HFFc6 (cell line): ENCODE results near the gene TRIP6. TPM values are rescaled to one million over a fixed set of nuclear protein-coding genes. Genes with fewer than 3 reads are reported as not detected.

Source experiments
- DNase-seq: peaks from one replicate; pipeline ENCODE4 v3.0.0-alpha.2; 2018
- H3K27ac Mint-ChIP-seq: 2 replicates; pipeline ENCODE4 v1.8.0; 2020; ENCODE audit warnings: mild to moderate bottlenecking, mixed read lengths
- H3K27me3 Mint-ChIP-seq: 2 replicates; pipeline ENCODE4 v1.8.0; 2021; ENCODE audit warnings: mild to moderate bottlenecking, moderate library complexity, mixed read lengths; ENCODE audit not compliant: insufficient read depth
- H3K36me3 Mint-ChIP-seq: 2 replicates; pipeline ENCODE4 v1.8.0; 2021; ENCODE audit warnings: low read depth, mixed read lengths
- H3K4me1 Mint-ChIP-seq: 2 replicates; pipeline ENCODE4 v1.8.0; 2020; ENCODE audit warnings: low read depth, mixed read lengths
- H3K4me3 Mint-ChIP-seq: 2 replicates; pipeline ENCODE4 v1.8.0; 2020; ENCODE audit warnings: mild to moderate bottlenecking, moderate library complexity, mixed read lengths
- H3K9me3 Mint-ChIP-seq: 2 replicates; pipeline ENCODE4 v1.8.0; 2020; ENCODE audit warnings: mild to moderate bottlenecking, mixed read lengths
- total RNA-seq, 6 experiments: library from RNA; stranded (reverse); fragmentation: NEBNext Ultra II Directional; extraction: Animal tissue kit (Norgen Biotek cat#: 25700); gene quantifications; 2 replicates in 1 of 6; 3 replicates in 5 of 6; pipeline ENCODE4 v1.2.3, GENCODE V29; 2021
- TF ChIP-seq, protein P1 (sequence below): fragments of 200-600 bp; sonication (generic); IDR thresholded peaks from 2 replicates; pipeline ENCODE4 v1.5.0; 2021; ENCODE audit warnings: antibody characterized with exemption, mild to moderate bottlenecking

The TRIP6 gene
- total RNA-seq, 6 experiments from 2014 or later: 125 to 148 (median 140) TPM

DNA sequence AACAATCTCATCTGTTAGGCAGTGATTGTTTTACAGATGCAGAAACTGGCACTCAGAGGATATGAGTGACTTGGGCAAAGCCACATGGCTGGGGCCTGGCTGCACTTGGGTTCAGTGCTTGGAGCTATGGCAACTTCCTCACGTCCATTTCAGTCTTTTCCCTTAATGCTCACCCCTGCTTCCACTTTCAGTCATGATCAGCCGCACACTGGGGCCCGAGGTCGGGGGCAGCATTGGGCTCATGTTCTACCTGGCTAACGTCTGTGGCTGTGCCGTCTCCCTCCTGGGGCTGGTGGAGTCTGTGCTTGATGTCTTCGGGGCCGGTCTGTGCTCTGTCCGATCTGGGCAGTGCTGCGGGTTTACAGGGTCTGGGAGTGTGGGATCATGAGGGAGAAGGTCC, 11.7 kb upstream of the TRIP6 start:
- Mint-ChIP-seq H3K9me3 (no peaks in the 10 kb centered on the region), H3K27me3 (no peaks in the 10 kb centered on the region; the same call in 1 of the 2 replicates), H3K4me3 (no peak overlapping the region), H3K36me3 (peaks cover 11% of the 10 kb centered on the region), H3K27ac (no peak overlapping the region), H3K4me1 (peaks cover 5% of the 10 kb centered on the region)
- DNase-seq: no peak
- TF ChIP-seq, protein P1, sequence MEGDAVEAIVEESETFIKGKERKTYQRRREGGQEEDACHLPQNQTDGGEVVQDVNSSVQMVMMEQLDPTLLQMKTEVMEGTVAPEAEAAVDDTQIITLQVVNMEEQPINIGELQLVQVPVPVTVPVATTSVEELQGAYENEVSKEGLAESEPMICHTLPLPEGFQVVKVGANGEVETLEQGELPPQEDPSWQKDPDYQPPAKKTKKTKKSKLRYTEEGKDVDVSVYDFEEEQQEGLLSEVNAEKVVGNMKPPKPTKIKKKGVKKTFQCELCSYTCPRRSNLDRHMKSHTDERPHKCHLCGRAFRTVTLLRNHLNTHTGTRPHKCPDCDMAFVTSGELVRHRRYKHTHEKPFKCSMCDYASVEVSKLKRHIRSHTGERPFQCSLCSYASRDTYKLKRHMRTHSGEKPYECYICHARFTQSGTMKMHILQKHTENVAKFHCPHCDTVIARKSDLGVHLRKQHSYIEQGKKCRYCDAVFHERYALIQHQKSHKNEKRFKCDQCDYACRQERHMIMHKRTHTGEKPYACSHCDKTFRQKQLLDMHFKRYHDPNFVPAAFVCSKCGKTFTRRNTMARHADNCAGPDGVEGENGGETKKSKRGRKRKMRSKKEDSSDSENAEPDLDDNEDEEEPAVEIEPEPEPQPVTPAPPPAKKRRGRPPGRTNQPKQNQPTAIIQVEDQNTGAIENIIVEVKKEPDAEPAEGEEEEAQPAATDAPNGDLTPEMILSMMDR: no peak

DNA sequence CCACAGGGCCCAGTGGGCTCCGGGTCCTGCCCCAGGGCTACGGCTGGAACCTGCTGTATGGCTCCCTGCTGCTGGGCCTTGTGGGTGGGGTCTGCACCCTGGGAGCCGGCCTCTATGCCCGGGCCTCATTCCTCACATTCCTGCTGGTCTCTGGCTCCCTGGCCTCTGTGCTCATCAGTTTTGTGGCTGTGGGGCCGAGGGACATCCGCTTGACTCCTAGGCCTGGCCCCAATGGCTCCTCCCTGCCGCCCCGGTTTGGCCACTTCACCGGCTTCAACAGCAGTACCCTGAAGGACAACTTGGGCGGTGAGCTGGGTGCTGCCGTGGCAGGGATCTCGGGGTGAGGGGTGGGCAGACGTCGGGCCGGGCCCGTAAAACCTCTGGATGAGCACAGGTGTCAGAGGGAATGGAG, 10.3 kb upstream of the TRIP6 start:
- no peak for DNase-seq
- peaks cover 15% of the 10 kb centered on the region for H3K36me3 Mint-ChIP-seq
- no peak overlapping the region for H3K4me3 Mint-ChIP-seq
- H3K27ac Mint-ChIP-seq: no peak overlapping the region
- H3K27me3 Mint-ChIP-seq: no peaks in the 10 kb centered on the region; the same call in 1 of the 2 replicates
- no peaks in the 10 kb centered on the region for H3K9me3 Mint-ChIP-seq
- H3K4me1 Mint-ChIP-seq: peaks cover 3% of the 10 kb centered on the region
- TF ChIP-seq, protein P1: no peak

DNA sequence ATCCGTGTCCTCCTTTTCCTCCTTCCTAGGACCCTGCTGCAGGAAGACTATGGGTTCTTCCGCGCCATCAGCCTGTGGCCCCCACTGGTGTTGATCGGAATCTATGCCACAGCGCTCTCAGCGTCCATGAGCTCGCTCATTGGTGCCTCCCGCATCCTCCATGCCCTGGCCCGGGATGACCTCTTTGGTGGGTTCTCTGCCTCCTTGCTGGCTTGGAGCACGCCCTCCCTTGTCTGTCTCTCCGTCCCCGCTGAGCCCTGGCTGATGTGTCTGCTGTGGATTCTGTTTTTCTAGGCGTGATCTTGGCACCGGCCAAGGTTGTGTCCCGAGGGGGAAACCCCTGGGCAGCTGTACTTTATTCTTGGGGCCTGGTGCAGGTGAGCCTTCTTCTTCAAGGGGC, 7.3 kb upstream of the TRIP6 start:
- Mint-ChIP-seq H3K4me1 (no peaks in the 10 kb centered on the region), H3K27ac (no peak overlapping the region), H3K9me3 (no peaks in the 10 kb centered on the region), H3K27me3 (no peaks in the 10 kb centered on the region; the same call in none of the 2 replicates), H3K4me3 (no peak overlapping the region), H3K36me3 (peaks cover 15% of the 10 kb centered on the region)
- no peak for DNase-seq
- TF ChIP-seq, protein P1: no peak

DNA sequence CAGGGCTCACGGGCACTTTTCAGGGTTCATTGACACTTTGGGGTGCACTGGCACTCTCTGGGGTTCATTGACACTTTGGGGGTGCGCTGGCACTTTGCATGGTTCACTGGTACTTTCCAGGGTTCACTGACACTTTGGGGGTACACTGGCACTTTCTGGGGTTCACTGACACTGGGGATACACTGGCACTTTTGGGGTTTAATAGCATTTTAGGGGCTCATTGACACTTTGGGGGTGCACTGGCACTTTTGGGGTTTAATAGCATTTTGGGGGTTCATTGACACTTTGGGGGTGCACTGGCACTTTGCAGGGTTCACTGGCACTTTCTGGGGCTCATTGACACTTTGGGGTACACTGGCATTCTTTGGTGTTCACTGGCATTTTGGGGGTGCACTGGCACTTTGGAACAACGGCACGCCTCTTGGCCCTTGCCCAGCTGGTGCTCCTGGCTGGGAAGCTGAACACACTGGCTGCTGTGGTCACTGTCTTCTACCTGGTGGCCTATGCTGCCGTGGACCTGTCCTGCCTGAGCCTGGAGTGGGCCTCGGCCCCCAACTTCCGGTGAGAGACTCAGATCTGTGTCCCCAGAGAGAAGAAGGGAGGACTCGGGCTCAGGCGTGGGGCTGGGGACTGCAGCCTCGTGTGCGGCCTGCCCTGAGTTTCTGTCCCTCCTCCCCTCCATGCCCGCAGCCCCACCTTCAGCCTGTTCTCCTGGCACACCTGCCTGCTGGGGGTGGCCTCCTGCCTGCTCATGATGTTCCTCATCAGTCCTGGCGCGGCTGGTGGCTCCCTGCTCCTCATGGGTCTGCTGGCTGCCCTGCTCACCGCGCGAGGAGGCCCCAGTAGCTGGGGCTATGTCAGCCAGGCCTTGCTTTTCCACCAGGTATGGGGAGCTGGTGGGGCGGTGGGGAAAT, 6.2 kb upstream of the TRIP6 start:
- DNase-seq: no peak
- Mint-ChIP-seq H3K27me3 (no peaks in the 10 kb centered on the region; the same call in none of the 2 replicates), H3K9me3 (no peaks in the 10 kb centered on the region), H3K36me3 (peaks cover 15% of the 10 kb centered on the region), H3K4me1 (peaks cover 5% of the 10 kb centered on the region; the same call in 1 of the 2 replicates), H3K4me3 (no peak overlapping the region), H3K27ac (no peak overlapping the region)
- TF ChIP-seq, protein P1: no peak

DNA sequence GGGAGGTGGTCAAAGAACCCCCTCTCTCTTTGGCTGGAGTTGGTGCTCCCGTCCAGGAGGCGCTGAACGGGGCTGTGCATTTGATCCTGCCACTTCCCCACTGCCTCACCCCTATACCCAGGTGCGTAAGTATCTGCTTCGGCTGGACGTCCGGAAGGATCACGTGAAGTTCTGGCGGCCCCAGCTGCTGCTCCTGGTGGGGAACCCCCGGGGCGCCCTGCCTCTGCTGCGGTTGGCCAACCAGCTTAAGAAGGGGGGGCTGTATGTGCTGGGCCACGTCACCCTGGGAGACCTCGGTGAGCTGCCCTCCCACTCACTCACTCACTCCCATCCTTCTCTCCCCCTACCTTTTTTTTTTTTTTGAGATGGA, 5.6 kb upstream of the TRIP6 start:
- Mint-ChIP-seq H3K4me3 (no peak overlapping the region), H3K27me3 (no peaks in the 10 kb centered on the region; the same call in none of the 2 replicates), H3K4me1 (peaks cover 7% of the 10 kb centered on the region), H3K36me3 (peaks cover 15% of the 10 kb centered on the region), H3K9me3 (no peaks in the 10 kb centered on the region), H3K27ac (no peak overlapping the region)
- no peak for DNase-seq
- TF ChIP-seq, protein P1: no peak
